ENCODE measurements around the gene GALNT11.
A peak's percentile ranks its signal among the peaks of the same experiment; 100 is the strongest.
"Not testable (repeated sequence)": the region's sequence is repeated elsewhere in the genome, so short reads cannot be mapped to it uniquely, and the experiment has no call there.

GALNT11 gene

DNA sequence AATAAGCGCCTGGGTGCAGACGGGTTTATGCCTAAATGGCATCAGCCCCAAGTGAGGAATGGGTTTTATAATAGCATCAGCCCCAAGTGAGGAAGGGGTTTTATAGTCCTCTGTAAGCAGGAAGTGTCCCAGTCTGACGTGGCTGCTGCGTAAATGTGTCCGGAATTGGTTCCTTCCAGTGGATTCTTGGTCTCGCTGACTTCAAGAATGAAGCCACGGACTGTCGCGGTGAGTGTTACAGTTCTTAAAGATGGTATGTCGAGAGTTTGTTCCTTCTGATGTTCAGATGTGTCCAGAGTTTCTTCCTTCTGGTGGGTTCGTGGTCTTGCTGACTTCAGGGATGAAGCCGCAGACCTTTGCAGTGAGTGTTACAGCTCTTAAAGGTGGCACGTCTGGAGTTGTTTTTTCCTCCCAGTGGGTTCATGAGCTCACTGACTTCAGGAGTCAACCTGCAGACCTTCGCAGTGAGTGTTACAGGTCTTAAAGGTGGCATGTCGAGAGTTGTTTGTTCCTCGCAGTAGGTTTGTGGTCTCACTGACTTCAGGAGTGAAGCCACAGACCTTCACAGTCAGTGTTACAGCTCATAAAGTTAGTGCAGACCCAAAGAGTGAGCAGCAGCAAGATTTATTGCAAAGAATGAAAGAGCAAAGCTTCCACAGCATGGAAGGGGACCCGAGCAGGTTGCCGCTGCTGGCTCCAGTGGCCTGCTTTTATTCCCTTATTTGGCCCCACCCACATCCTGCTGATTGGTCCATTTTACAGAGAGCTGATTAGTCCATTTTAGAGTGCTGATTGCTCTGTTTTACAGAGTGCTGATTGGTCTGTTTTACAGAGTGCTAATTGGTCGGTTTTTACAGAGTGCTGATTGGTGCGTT, 2.3 kb downstream of the GALNT11 start:
- not testable (repeated sequence) for DNase-seq

DNA sequence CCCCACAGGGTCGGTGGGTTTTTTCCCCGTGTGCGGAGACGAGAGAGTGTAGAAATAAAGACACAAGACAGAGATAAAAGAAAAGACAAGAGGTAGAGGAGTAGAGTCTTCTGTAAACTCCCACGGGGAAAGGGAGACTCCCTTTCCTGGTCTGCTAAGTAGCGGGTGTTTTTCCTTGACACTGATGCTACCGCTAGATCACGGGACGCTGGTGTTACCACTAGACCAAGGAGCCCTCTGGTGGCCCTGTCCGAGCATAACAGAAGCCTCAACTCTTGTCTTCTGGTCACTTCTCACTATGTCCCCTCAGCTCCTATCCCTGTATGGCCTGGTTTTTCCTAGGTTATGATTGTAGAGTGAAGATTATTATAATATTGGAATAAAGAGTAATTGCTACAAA, 4.6 kb downstream of the GALNT11 start:
- peak; percentile 65 to 87 for DNase-seq

DNA sequence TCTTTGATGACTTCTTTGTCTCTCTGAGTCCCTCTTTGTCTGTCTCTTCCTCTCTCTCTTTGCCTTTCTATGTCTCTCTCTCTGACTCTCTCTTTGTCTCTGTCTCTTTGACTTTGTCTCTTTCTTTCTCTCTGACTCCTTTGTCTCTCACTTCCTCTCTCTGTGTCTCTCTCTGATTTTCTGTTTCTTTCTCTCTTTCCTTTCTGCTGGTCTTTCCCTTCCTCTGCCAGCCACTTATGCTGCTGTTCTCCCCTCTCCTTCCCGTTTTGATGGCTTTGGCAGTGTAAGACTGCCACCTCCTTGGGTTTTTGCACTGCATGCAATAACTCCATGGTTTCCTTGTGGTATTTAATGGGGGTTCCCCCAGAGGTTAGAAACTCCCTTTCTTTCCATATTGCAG, 5.2 kb downstream of the GALNT11 start:
- not testable (repeated sequence) for DNase-seq

DNA sequence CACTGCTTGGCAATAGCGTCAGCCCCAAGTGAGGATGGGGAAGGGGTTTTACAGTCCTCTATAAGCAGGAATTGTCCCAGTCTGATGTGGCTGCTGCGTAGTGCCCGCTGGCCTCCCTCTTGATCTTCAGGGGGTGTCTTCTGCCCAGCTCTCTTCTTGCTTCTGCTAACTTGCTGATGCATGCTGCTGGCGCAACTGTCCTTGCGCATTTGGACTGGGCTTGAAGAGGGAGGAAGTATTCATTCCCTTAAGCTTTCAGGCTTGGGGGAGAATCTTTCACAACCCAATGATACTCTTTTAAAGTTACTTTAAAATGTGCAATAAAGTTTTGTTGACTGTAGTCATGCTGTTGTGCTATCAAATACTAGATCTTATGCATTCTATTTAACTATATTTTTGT, 10.3 kb downstream of the GALNT11 start:
- DNase-seq, result no peak

DNA sequence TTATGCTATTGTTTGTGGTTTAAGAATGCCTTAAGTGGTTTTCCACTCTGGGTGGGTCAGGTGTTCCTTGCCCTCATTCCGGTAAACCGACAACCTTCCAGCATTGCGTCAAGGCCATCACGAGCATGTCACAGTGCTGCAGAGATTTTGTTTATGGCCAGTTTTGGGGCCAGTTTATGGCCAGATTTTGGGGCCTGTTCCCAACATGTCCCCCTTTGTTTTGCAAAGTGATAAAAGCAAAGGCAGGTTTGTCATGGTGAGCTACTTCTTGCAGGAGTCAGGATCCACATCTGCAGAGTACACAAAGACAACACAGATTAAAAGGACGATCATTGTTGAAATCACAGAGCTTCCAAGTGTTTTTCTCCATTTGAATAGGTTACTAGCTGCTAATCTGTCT, 12.9 kb downstream of the GALNT11 start:
- DNase-seq, result not testable (repeated sequence)

DNA sequence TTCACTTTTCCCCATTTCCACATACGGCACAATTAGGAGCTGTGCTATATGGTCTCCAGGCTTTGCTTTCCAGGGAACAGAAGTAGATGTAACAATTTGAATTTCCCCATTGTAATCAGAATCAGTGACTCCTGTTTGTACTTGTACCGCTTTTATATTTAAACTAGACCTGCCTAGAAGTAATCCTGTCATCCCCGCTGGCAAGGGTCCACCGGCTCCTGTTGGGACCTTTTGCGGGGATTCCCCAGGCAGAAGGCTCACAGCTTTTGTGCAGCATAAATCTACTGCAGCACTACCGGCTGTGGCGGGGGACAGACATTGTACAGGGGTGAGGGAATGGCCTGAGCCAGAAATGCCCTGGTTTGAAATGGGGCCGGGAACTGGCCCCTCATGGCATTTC, 17.6 kb downstream of the GALNT11 start:
- DNase-seq, result not testable (repeated sequence)

DNA sequence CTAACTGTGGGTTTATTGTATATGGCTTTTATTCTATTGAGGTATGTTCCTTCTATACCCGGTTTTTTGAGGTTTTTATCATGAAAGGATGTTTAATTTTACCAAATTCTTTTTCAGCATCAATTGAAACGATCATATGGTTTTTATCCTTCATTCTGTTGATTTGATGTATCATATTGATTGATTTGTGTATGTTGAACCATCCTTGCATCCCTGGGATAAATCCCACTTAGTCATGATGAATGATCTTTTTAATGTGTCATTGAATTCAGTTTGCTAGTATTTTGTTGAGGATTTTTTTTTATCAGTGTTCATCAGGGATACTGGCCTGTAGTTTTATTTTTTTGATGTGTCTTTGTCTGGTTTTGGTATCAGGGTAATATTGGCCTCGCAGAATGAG, 19.4 kb downstream of the GALNT11 start:
- not testable (repeated sequence) for DNase-seq

DNA sequence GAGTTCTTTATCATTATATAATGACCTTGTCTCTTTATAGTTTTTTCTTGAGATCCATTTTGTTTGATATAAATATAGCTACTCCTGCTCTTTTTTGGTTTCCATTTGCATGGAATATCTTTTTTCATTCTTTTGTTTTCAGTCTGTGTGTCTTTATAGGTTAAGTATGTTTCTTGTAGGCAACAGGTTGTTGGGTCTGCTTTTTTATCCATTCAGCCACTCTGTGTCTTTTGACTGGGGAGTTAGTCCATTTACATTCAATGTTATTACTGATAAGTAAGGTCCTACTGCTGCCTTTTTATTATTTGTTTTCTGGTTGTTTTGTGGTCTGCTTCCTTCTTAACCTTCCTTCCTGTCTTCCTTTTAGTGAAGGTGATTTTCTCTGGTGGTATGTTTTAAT, 21.1 kb downstream of the GALNT11 start:
- DNase-seq, result no peak

DNA sequence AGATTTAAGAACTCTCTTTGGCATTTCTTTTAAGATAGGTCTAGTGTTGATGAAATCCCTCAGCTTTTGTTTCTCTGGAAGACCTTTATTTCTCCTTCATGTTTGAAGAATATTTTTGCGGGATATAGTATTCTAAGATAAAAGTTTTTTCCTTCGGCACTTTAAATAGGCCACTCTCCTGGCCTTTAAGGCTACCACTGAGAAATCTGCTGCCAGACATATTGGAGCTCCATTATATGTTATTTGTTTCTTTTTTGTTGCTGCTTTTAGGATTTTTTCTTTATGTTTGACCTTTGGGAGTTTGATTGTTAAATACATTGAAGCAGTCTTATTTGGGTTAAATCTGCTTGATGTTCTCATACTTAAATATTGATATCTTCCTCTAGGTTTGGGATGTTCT, 22.6 kb downstream of the GALNT11 start:
- DNase-seq, result no peak

DNA sequence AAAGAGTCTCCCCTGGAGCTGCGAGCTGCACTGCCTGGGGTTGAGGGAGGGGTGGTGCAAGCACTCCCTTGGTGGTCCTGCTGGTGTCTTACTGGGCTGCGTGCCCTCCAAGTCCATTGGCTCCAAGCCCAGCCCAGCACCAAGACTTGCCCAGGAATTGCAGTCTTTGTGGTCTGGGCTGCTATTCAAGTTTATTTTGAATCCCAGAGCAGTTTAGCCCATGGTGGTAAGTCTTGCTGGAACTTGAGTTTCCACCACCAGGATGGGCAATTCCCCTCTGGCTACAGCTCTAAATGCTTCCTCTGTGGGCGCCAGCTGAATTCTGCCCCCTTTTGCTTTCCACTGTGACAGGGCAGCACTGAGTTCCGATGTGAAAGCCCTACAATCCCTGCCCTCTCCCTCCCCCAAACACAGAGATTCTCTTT, 25.1 kb downstream of the GALNT11 start:
- DNase-seq, result no peak

DNA sequence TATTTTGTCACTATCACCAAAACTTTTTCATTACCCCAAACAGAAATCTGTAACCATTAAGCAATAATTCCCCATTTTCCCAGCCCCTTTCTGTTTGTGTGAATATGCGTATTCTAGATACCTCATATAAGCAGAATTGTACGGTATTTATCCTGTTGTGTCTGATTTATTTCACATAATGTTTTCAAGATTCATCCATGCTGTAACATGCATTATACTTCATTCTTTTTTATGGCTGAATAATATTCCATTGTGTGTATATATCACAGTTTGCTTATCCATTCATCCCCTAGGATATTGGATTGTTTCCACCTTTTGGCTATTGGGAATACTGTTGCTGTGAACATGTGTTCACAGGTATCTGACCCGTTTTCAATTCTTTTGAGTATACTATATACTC, 26.5 kb downstream of the GALNT11 start:
- no peak for DNase-seq

DNA sequence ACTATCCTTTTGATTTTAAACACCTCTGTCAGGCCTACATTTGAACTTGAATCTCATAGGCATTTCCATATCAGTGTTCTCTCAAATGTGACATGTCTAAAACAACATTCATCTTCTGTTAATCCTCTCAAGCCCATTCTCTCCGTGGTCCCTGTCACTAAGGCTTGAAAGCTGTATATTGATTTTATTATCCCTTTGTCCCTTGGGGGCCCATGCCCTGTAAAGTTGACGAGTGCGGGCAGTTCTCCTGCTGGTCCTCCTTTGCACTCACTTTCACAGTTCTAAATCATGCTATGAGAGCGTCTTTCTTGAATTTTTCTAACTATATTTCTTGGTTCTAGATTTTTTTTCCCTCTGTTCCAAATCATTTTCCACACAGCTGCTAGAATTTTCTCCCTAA, 27.3 kb downstream of the GALNT11 start:
- no peak for DNase-seq

DNA sequence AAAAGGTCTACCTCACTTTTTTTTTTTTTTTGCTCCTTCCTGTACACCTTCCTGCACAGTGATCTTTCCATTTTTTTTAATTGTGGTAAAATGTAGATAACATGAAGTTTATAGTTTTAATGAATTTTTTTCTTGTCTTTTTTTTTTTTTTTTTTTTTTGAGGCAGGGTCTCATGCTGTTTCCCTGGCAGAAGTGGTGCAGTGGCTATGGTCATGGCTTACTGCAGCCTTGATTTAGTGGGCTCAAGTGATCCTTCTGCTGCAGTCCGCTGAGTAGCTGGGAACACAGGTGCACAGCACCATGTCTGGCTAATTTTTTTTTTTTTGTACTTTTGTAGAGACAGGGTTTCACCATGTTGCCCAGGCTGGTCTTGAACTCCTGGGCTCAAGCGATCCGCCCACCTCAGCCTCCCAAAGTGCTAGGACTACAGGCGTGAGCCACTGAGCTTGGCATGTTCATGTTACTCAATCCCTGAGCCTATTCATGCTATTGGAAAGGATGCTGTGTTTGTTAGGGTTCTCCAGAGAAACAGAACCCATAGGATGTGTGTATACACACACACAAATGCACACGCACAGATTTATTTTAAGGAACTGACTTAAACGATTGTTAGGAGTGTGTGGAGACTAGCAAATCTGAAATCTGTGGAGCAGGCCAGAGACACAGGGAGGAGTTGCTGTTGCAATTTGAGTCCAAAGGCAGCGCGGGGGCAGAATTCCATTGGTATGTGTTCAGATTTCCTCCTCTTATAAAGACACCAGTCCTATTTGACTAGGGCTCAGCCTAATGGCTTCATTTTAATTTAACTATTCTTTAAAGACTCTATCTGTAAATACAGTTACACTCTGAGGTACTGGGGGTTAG, 29.1 kb downstream of the GALNT11 start:
- DNase-seq, result no peak

DNA sequence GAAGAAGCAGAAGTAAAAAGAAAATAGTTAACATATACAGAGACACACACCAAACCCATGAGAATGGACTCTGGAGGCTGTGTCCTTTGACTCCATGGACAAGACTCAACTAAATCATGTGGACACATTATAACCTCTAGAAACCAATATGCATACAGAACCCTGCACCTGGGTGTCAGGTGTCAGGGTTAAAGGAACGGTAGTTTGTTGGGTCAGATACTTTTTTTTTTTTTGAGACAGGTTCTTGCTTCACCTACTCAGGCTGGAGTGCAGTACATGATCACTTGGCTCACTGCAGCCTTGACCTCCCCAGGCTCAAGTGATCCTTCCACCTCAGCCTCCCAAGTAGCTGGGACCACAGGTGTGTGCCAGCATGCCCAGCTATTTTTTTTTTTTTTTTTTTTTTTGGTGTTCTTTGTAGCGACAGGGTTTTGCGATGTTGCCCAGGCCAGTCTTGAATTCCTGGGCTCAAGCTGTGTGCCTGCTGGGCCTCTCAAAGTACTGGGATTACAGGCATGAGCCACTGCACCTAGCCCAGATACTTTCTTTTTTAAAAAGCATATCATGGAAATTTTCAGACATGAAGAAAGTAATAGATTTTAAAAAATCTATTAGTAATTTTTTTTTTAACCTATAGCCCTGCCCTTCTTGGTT, 31.3 kb downstream of the GALNT11 start:
- DNase-seq, result no peak

DNA sequence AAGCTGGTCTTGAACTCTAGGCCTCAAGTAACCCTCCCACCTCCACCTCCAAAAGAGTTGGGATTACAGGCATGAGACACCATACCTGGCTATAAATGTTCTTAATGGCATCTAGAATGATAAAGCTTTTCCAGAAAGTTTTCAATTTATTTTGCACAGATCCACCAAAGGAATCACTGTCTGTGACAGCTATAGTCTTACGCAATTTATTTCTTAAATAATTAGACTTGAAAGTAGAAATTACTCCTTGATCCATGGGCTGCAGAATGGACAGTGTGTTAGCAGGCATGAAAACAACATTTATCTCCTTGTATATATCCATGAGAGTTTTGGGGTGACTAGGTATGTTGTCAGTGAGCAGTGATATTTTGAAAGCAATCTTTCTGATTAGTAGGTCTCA, 33.8 kb downstream of the GALNT11 start:
- no peak for DNase-seq

DNA sequence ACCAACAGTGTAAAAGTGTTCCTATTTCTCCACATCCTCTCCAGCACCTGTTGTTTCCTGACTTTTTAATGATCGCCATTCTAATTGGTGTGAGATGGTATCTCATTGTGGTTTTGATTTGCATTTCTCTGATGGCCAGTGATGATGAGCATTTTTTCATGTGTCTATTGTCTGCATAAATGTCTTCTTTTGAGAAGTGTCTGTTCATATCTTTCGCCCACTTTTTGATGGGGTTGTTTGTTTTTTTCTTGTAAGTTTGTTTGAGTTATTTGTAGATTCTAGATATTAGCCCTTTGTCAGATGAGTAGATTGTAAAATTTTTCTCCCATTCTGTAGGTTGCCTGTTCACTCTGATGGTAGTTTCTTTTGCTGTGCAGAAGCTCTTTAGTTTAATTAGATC, 35.6 kb downstream of the GALNT11 start:
- DNase-seq, result not testable (repeated sequence)

DNA sequence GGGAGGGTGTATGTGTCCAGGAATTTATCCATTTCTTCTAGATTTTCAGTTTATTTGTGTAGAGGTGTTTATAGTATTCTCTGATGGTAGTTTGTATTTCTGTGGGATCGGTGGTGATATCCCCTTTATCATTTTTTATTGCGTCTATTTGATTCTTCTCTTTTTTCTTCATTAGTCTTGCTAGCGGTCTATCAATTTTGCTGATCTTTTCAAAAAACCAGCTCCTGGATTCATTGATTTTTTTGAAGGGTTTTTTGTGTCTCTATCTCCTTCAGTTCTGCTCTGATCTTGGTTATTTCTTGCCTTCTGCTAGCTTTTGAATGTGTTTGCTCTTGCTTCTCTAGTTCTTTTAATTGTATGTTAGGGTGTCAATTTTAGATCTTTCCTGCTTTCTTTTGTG, 37.7 kb downstream of the GALNT11 start:
- not testable (repeated sequence) for DNase-seq

DNA sequence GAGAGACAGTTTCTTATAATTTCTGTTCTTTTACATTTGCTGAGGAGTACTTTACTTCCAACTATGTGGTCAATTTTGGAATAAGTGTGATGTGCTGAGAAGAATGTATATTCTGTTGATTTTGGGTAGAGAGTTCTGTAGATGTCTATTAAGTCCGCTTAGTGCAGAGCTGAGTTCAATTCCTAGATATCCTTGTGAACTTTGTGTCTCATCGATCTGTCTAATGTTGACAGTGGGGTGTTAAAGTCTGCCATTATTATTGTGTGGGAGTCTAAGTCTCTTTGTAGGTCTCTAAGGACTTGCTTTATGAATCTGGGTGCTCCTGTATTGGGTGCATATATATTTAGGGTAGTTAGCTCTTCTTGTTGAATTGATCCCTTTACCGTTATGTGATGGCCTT, 38.3 kb downstream of the GALNT11 start:
- not testable (repeated sequence) for DNase-seq

DNA sequence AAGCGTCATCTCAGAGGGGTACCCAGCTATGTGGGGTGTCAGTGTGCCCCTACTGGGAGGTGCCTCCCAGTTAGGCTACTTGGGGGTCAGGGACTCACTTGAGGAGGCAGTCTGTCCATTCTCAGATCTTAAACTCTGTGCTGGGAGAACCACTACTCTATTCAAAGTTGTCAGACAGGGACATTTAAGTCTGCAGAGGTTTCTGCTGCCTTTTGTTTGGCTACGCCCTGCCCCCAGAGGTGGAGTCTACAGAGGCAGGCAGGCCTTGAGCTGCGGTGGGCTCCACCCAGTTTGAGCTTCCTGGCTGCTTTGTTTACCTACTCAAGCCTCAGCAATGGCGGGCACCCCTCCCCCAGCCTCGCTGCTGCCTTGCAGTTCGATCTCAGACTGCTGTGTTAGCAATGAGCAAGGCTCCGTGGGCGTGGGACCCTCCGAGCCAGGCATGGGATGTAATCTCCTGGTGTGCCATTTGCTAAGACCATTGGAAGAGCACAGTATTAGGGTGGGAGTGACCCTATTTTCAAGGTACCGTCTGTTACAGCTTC, 40.4 kb downstream of the GALNT11 start:
- DNase-seq, result not testable (repeated sequence)

DNA sequence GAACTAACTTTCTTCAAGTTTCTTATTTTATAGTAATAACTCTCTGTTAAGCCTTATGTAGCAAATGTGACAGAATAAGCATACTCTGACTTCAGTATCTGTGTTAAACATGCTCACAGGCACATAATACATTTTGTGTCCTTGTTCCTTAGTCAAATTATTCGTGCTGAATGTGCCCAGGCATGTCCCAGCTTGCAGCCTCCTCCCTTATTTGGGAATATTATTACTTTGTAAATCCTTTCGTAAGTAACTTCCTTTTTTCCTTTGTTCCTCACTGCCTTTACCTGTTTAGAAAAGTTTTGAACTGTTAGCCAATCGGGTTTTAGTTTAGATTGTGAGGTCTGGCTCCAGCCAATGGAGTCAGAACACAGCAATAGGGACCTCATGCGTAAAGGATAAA, 46.9 kb downstream of the GALNT11 start:
- DNase-seq, result peak in 1 of 2 experiments; percentile 8

DNA sequence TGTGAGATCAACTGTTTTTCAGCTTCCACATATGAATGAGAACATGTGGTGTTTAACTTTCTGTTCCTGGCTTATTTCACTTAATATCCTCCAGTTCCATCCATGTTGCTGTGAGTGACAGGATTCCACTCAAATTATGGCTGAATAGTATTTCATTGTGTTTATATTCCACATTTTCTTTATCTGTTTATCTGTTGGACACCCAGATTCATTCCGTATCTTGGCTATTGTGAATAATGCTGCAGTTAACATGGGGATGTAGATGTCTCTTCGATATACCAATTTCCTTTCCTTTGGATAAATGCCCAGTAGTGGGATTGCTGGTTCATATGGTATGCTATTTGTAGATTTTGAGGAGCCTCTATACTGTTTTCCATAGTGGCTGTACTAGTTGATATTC, 47.9 kb downstream of the GALNT11 start:
- no peak for DNase-seq

DNA sequence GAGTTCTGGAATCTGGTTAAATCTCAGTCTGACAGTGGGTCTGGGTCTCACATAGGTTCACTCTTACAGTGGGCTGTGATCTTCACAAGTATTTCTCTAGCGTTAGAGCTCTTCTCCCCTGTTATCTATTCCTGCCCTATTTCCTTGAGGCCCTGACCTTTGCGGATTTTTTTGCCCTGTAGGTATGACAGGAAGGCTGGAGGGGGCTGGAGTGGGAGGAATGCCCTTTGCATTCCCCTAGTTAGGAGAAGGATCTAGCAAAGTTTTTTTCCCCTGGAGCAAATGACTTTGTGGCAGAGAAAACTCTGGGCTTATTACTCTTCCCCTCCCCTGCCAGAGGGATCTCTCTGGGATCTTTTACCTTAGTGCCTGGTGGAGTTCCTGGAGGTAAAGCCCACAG, 49.2 kb downstream of the GALNT11 start:
- no peak for DNase-seq

DNA sequence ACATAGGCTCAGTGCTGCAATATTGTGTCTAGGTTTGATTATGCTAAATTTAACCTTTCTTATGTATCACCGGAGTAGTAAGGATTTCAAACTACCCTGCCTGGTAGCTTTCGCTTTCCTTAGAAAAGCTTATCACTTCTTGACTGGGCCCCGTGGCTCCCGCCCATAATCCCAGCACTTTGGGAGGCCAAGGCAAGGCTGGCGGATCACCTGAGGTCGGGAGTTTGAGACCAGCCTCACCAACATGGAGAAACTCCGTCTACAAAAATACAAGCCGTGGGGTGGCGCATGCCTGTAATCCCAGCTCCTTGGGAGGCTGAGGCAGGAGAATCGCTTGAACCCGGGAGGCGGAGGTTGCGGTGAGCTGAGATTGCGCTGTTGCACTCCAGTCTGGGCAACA, 49.9 kb downstream of the GALNT11 start:
- DNase-seq, result not testable (repeated sequence)

All from NCI-H526 (cell line).